Kidney (tissue), 14 donors: ENCODE results near the gene BCAS3. TPM values are rescaled to one million over a fixed set of nuclear protein-coding genes. Genes with fewer than 3 reads are reported as not detected.

Experiments
- DNase-seq, 5 donors: peaks; one replicate each; pipeline ENCODE4 v3.0.0-alpha.2; 2013 to 2020
- FAIRE-seq: peaks from 2 replicates; lab custom pipeline; 2012; peaks lifted over from hg19 to GRCh38; lab: Jason Lieb, UNC
- H3K27ac ChIP-seq, 2 donors: one replicate each; pipeline ENCODE4 v1.7.0; 2013; ENCODE audit warnings: low read depth in 2 of 2, low read length in 2 of 2, inconsistent platforms in 1 of 2
- H3K27me3 ChIP-seq: one replicate; pipeline ENCODE4 v1.7.1; 2013; ENCODE audit warnings: low read length, inconsistent platforms; ENCODE audit not compliant: control insufficient read depth, insufficient read depth
- H3K36me3 ChIP-seq, 3 donors: one replicate each; pipeline versions ENCODE4 v1.7.0 to v1.7.1; 2013; ENCODE audit warnings: low read length in 3 of 3, control low read depth in 1 of 3, inconsistent platforms in 1 of 3; ENCODE audit not compliant: insufficient read depth in 3 of 3, control insufficient read depth in 2 of 3
- H3K4me1 ChIP-seq, 3 donors: one replicate each; pipeline versions ENCODE4 v1.7.0 to v1.7.1; 2013; ENCODE audit warnings: low read length in 3 of 3, inconsistent platforms in 1 of 3, low read depth in 1 of 3; ENCODE audit not compliant: control insufficient read depth in 2 of 3, insufficient read depth in 2 of 3
- H3K4me3 ChIP-seq, 3 donors: one replicate each; pipeline versions ENCODE4 v1.7.0 to v1.8.1; 2013; ENCODE audit warnings: low read length in 3 of 3, control low read depth in 1 of 3, inconsistent platforms in 1 of 3
- H3K9ac ChIP-seq, 3 donors: one replicate each; pipeline versions ENCODE4 v1.7.0 to v1.7.1; 2013; ENCODE audit warnings: low read length in 3 of 3, control low read depth in 1 of 3, inconsistent platforms in 1 of 3
- H3K9me3 ChIP-seq, 3 donors: one replicate each; pipeline versions ENCODE4 v1.7.0 to v1.7.1; 2013; ENCODE audit warnings: low read length in 3 of 3, control low read depth in 1 of 3, inconsistent platforms in 1 of 3; ENCODE audit not compliant: control insufficient read depth in 2 of 3, insufficient read depth in 1 of 3
- intact Hi-C: fragments of 100-400 bp; cut with DNase I; formaldehyde crosslinking; loops from one replicate; pipeline ENCODE4 v1.11.1; 2022
- polyA plus RNA-seq: library from polyadenylated mRNA; stranded (reverse); fragments of 350-450 nt; fragmentation: Illumina TruSeq; extraction: RNeasy Lipid Tissue Mini Kit (QIAGEN cat#74804); gene quantifications from one replicate; pipeline ENCODE4 v1.2.3, GENCODE V29; 2014; ENCODE audit warnings: low read depth, low replicate concordance; ENCODE audit not compliant: insufficient read depth
- total RNA-seq: library from RNA; stranded (reverse); fragmentation: NEBNext Ultra II Directional; extraction: Animal tissue kit (Norgen Biotek cat#: 25700); gene quantifications from one replicate; pipeline ENCODE4 v1.2.1, GENCODE V29; 2021
- TF ChIP-seq, protein P1 (sequence below): IDR thresholded peaks from 3 replicates; pipeline ENCODE4 v1.5.1; 2012; ENCODE audit warnings: mild to moderate bottlenecking, moderate library complexity, borderline replicate concordance; ENCODE audit not compliant: insufficient read depth; ENCODE audit errors: extremely low read depth
- donor health status: control.
- donor health status: control.
- donor health status: control.
- donor health status: control.
- donor health status: control.
- donor health status: DM: yes; HTN: yes; CAD: no.
- donor health status: Normal renal cell carcinoma (clear cell type).

BCAS3 gene
- total and polyA plus RNA-seq, 2 donors from 2014 or later: 18.3 to 44.1 TPM

DNA sequence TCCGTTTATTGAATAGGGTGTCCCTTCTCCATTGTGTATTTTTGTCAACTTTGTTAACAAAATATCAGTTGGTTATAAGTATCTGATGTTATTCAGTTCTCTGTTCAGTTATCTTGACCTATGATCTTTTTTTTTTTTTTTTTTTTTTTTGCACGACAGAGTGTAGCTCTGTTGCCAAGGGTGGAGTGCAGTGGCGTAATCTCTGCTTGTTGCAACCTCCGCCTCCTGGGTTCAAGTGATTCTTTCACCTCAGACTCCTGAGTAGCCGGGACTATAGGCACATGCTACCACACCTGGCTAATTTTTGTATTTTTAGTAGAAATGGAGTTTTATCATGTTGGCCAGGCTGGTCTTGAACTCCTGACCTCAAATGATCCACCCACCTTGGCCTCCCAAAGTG lies 215.8 kb downstream of the BCAS3 start:
- Histone ChIP-seq H3K27me3 (no peaks in the 10 kb centered on the region), H3K36me3 (no peaks in the 10 kb centered on the region), H3K4me3 (no peak overlapping the region), H3K27ac (no peak overlapping the region), H3K4me1 (no peaks in the 10 kb centered on the region), H3K9me3 (peaks cover 0 to 10% (median 4%) of the 10 kb centered on the region in 3 donors), H3K9ac (no peak overlapping the region)
- DNase-seq (no peak), FAIRE-seq (no peak)
- TF ChIP-seq, protein P1, sequence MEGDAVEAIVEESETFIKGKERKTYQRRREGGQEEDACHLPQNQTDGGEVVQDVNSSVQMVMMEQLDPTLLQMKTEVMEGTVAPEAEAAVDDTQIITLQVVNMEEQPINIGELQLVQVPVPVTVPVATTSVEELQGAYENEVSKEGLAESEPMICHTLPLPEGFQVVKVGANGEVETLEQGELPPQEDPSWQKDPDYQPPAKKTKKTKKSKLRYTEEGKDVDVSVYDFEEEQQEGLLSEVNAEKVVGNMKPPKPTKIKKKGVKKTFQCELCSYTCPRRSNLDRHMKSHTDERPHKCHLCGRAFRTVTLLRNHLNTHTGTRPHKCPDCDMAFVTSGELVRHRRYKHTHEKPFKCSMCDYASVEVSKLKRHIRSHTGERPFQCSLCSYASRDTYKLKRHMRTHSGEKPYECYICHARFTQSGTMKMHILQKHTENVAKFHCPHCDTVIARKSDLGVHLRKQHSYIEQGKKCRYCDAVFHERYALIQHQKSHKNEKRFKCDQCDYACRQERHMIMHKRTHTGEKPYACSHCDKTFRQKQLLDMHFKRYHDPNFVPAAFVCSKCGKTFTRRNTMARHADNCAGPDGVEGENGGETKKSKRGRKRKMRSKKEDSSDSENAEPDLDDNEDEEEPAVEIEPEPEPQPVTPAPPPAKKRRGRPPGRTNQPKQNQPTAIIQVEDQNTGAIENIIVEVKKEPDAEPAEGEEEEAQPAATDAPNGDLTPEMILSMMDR: no peak
- intact Hi-C loops: no loop called here

DNA sequence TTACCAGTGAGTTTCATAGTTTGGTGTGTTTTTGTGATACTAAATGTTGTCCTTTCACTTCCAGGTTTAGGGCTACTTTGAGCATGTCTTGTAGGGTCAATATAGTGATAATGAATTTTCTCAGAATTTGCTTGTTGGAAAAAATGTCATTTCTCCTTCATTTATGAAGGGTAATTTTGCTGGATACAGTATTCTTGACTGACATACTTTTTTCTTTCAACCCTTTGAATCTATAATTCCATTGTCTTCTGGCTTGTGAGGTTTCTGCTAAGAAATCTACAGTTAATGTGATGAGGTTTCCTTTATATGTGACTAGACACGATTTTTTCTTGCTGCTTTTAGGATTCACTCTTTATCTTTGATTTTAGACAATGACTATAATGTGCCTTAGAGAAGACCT lies 219.3 kb downstream of the BCAS3 start:
- no peaks in the 10 kb centered on the region for H3K36me3 ChIP-seq
- no peak overlapping the region for H3K4me3 ChIP-seq
- no peaks in the 10 kb centered on the region for H3K4me1 ChIP-seq
- H3K9me3 ChIP-seq: peaks cover 0 to 10% (median 4%) of the 10 kb centered on the region in 3 donors
- TF ChIP-seq, protein P1: no peak
- no peaks in the 10 kb centered on the region for H3K27me3 ChIP-seq
- intact Hi-C loops: no loop called here
- DNase-seq (no peak), FAIRE-seq (no peak)
- H3K27ac ChIP-seq: no peak overlapping the region
- H3K9ac ChIP-seq: no peak overlapping the region

DNA sequence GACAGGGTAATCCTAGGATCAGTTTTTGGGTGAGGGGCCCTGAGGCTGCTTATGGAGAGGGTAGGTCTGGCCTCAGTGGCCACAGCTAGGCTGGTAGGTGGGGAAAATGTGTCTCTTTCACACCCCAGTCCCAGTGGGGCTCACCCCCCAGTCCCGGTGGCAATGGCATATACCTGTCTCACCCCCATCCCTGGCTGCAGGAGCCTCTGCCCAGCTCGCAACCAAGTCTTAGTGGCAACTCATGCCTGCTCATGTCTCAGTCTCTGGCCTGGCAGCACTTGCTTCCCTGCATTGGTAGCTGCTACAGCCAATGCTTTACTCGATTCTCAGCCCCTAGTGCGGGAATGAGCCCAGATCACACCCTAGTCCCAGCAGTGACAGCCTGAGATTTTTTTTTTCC lies 221.5 kb downstream of the BCAS3 start:
- Histone ChIP-seq H3K36me3 (no peaks in the 10 kb centered on the region), H3K4me1 (no peaks in the 10 kb centered on the region), H3K9ac (no peak overlapping the region), H3K4me3 (no peak overlapping the region), H3K27me3 (no peaks in the 10 kb centered on the region), H3K9me3 (peaks cover 0 to 10% (median 4%) of the 10 kb centered on the region in 3 donors), H3K27ac (no peak overlapping the region)
- DNase-seq: no peak
- intact Hi-C loops: no loop called here
- TF ChIP-seq, protein P1: no peak
- FAIRE-seq: no peak

DNA sequence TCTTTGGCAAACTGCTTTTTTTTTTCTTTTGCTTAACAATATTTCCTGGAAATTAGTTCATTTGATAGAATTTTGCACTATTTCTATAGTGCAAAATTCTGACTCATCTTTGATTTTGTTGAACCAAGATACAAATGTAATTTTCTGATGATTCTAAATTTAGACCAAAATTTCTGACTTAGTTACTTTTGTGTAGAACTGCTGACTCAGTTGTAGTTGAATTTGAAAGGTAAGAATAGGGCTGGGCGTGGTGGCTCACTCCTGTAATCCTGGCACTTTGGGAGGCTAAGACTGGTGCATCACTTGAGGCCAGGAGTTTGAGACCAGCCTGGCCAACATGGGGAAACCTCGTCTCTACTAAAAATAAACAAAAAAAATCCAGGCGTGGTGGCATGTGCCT lies 223.0 kb downstream of the BCAS3 start:
- Histone ChIP-seq H3K27me3 (no peaks in the 10 kb centered on the region), H3K9ac (no peak overlapping the region), H3K36me3 (no peaks in the 10 kb centered on the region), H3K4me1 (no peaks in the 10 kb centered on the region), H3K9me3 (peaks cover 0 to 10% (median 4%) of the 10 kb centered on the region in 3 donors), H3K27ac (no peak overlapping the region), H3K4me3 (no peak overlapping the region)
- TF ChIP-seq, protein P1: no peak
- no peak for FAIRE-seq
- no peak for DNase-seq
- intact Hi-C loops: no loop called here
